Transverse colon (tissue), 4 donors: ENCODE data around the gene TMEM107. TPM values are rescaled to one million over a fixed set of nuclear protein-coding genes. Genes with fewer than 3 reads are reported as not detected.

Experiments used
- DNase-seq: peaks from one replicate; pipeline ENCODE4 v3.0.0-alpha.2; 2019
- H3K27ac ChIP-seq, 4 donors: fragments of 200-600 bp; sonication (generic); 2 replicates each; pipeline ENCODE4 v1.5.1; 2016 to 2018; ENCODE audit warnings: inconsistent platforms in 4 of 4
- H3K27me3 ChIP-seq: fragments of 200-600 bp; sonication (generic); 2 replicates; pipeline ENCODE4 v1.5.1; 2017; ENCODE audit warnings: inconsistent platforms
- H3K36me3 ChIP-seq, 4 donors: fragments of 200-600 bp; sonication (generic); 2 replicates each; pipeline ENCODE4 v1.5.1; 2017 to 2019; ENCODE audit warnings: inconsistent platforms in 4 of 4
- H3K4me1 ChIP-seq, 4 donors: fragments of 200-600 bp; sonication (generic); 2 replicates each; pipeline ENCODE4 v1.5.1; 2017 to 2020; ENCODE audit warnings: inconsistent platforms in 4 of 4
- H3K4me3 ChIP-seq, 4 donors: fragments of 200-600 bp; sonication (generic); 1 replicate in 1 of 4; 2 replicates in 3 of 4; pipeline versions ENCODE4 v1.5.1 to v1.6.1; 2017 to 2019; ENCODE audit warnings: inconsistent platforms in 4 of 4
- H3K9me3 ChIP-seq, 2 donors: fragments of 200-600 bp; sonication (generic); 2 replicates each; pipeline ENCODE4 v1.5.1; 2017 to 2019; ENCODE audit warnings: inconsistent platforms in 2 of 2
- EP300 ChIP-seq: sonication (generic); formaldehyde crosslinking; IDR thresholded peaks from one replicate; pipeline ENCODE4 v1.6.1; 2017; ENCODE audit warnings: antibody characterized with exemption, low read depth
- POLR2A ChIP-seq: fragments of 450-650 bp; IDR thresholded peaks from one replicate; pipeline ENCODE4 v1.6.1; 2016; ENCODE audit warnings: antibody characterized with exemption, mild to moderate bottlenecking, moderate library complexity
- POLR2AphosphoS5 ChIP-seq, 3 donors: sonication (generic); formaldehyde crosslinking; IDR thresholded peaks; one replicate each; pipeline ENCODE4 v1.6.1; 2016; ENCODE audit warnings: antibody characterized with exemption in 3 of 3
- WGBS, 2 donors: methylation state at CpG; one replicate each; pipeline ENCODE4 v1.1.5; 2018; ENCODE audit warnings: low coverage in 1 of 2; 5-methylcytosine and 5-hydroxymethylcytosine counted together
- in situ Hi-C, 4 donors: fragments of 200-750 bp; cut with MboI; loops; one replicate each; pipeline versions ENCODE4 v1.15.0 to v1.15.1; 2017; ENCODE audit warnings: low sequenced_read_pairs in 3 of 4, low pct_ligation_motif_present in 1 of 4, low pct_unique_long_range_greater_than_20kb in 1 of 4
- intact Hi-C: fragments of 100-400 bp; cut with DNase I; formaldehyde crosslinking; loops from one replicate; pipeline ENCODE4 v1.15.1; 2023; ENCODE audit warnings: low total_unique reads
- total RNA-seq, 4 donors: library from RNA; depleted of rRNA; stranded (reverse); fragments of >200 nt; gene quantifications; one replicate each; pipeline ENCODE4 v1.1.0, GENCODE V29; 2016
- TF ChIP-seq, protein P1 (sequence below), 5 experiments: fragments of 200-600 bp in 3 of 5; fragments of 450-650 bp in 2 of 5; sonication (generic) in 3 of 5; IDR thresholded peaks; 1 replicate in 2 of 5; 2 replicates in 3 of 5; pipeline ENCODE4 v1.5.1; 2016 to 2017; ENCODE audit warnings: antibody characterized with exemption in 5 of 5, inconsistent platforms in 3 of 5, mild to moderate bottlenecking in 2 of 5, moderate library complexity in 1 of 5

Gene TMEM107
- total RNA-seq, 4 donors from 2014 or later = 1.5 to 74.6 (median 18.3) TPM

DNA sequence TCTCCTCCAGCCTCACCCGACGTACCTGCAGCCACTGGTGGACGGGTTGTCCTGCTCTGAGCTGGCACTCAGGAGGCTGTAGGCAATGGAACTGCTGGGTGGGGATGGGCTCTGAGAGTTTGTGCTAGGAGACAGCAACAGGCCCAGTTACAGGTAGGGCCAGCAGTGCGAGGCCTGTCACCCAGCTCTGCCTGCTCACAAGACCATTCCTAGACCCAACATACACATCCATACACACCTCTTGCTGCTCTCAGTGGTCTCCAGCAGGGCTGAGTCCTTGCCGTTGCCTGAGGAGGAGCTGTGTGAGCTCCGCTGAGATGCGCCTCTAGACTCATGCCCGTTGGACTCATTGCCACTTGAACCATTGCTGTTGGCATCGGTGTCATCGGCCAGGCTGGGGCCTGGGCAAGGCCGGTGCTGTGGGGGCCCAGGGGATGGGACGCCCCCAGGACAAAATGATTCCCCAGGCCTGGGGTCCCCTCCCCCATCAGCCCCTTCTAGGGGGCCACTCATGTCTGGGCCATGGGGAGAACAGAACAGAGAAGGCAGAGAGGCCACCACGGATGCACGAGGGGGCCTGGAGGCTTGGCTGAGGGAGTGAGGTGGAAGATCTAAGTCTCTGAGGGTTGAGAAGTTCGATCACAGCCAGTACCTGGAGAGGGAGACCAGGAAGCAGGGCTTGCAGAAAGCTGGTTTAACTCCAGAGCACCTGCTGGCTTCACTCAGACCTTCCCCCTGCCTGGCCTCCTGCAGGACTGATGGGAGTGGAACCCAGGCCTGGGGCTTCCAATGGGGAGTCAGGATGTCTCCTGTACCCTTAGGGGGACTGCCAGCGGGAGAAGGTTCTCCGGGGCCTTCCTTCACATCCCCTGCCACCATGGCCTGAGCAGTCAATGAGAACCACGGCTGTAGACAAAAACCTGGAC is 25.7 kb downstream of the TMEM107 start:
- H3K27me3 ChIP-seq = no peaks in the 10 kb centered on the region
- in situ Hi-C loops (no loop called here), intact Hi-C loops (no loop called here)
- WGBS, 2 donors = 73% methylated on average over 17 of the region's 18 CpGs; no CpG with 5 or more reads in 1 of the 2 donors
- H3K9me3 ChIP-seq = no peaks in the 10 kb centered on the region
- no peak for TF ChIP-seq POLR2A
- TF ChIP-seq POLR2AphosphoS5 (IDR thresholded peaks at IDR 0.05) = no peak
- TF ChIP-seq, protein P1, sequence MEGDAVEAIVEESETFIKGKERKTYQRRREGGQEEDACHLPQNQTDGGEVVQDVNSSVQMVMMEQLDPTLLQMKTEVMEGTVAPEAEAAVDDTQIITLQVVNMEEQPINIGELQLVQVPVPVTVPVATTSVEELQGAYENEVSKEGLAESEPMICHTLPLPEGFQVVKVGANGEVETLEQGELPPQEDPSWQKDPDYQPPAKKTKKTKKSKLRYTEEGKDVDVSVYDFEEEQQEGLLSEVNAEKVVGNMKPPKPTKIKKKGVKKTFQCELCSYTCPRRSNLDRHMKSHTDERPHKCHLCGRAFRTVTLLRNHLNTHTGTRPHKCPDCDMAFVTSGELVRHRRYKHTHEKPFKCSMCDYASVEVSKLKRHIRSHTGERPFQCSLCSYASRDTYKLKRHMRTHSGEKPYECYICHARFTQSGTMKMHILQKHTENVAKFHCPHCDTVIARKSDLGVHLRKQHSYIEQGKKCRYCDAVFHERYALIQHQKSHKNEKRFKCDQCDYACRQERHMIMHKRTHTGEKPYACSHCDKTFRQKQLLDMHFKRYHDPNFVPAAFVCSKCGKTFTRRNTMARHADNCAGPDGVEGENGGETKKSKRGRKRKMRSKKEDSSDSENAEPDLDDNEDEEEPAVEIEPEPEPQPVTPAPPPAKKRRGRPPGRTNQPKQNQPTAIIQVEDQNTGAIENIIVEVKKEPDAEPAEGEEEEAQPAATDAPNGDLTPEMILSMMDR (IDR thresholded peaks at IDR 0.05) = no peak
- no peak for TF ChIP-seq EP300
- peaks cover 0 to 51% (median 33%) of the 10 kb centered on the region in 4 donors for H3K36me3 ChIP-seq
- H3K4me3 ChIP-seq = peak overlapping the region in 3 of 4 donors; percentile 46 to 92 (median 49)
- peaks cover 10 to 43% (median 35%) of the 10 kb centered on the region in 4 donors for H3K4me1 ChIP-seq
- no peak for DNase-seq
- H3K27ac ChIP-seq = peak overlapping the region; percentile 95 to 100 (median 99)

DNA sequence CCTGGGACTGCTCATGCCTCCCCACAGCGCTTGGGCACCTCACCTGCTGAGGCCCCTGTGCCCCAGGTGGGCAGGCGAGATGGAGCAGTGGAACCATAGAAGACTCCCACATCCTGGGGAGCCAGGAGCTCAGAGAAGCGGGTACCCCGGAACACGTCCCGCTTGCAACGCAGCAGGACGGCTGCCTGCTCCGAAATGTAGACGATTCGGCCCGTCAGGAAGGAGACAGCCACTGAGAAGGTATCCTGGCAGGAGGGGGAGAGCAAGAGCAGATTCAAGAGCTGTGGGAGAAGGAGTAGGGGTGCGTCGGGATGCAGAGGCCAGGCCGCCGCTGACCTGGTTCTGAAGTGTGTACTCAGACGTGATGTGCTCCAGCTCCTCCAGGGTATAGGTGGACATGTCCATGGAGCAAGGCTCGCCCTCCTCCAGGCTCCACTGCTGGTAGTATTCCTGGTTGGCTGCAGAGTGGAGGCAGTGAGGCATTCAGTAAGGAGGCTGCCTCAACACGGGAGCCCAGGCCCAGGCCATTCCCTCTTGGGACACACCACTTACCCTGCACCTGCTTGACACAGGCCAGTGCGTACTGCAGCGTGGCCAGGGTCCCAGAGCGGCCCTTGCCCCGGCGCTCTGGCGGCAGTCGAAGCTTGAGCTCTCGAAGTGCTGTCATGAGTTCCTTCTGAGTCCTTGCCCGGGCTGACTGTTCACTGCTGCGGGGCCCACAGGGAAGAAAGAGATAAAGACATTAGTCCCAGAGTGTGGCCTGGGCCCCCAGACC is 26.6 kb downstream of the TMEM107 start:
- no peak overlapping the region for H3K4me3 ChIP-seq
- H3K4me1 ChIP-seq = peaks cover 10 to 39% (median 32%) of the 10 kb centered on the region in 4 donors
- peak in 1 of 3 donors; percentile 4 for TF ChIP-seq POLR2AphosphoS5 (IDR thresholded peaks at IDR 0.05)
- TF ChIP-seq, protein P1 (IDR thresholded peaks at IDR 0.05) = no peak
- intact Hi-C loops = no loop called here
- in situ Hi-C loops = loop anchor here in 1 of 4 donors (25.0 kb wide), 1 partner anchor 912 kb away; the partner anchor contains the start of genes DVL2, GABARAP and PHF23
- WGBS, 2 donors = 60 to 92% methylated on average over 1 to 29 of the region's 29 CpGs
- no peaks in the 10 kb centered on the region for H3K9me3 ChIP-seq
- H3K27me3 ChIP-seq = no peaks in the 10 kb centered on the region
- peak overlapping the region; percentile 95 to 100 (median 99) for H3K27ac ChIP-seq
- peaks cover 0 to 60% (median 38%) of the 10 kb centered on the region in 4 donors for H3K36me3 ChIP-seq
- no peak for DNase-seq

DNA sequence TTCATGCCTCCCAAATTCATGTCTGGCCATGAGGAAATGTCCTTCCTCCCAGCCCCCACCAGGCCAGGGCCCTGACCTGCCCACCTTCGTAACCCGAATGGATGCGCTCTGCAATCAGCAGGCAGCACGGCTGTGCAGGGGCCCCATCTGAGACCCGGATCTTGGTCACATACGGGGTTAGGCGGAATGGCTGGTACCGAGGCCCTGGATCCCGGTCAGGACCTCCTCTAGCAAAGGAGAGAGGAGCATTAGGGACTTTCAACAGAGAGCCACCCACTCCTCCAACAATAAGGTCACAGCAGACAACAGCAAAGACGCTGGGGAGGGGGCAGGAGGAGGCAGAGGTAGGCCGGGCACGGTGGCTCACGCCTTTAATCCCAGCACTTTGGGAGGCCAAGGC is 27.6 kb downstream of the TMEM107 start:
- H3K4me1 ChIP-seq = peaks cover 10 to 32% (median 27%) of the 10 kb centered on the region in 4 donors
- in situ Hi-C loops = loop anchor here in 1 of 4 donors (25.0 kb wide), 1 partner anchor 911 kb away; the partner anchor contains the start of genes DVL2, GABARAP and PHF23
- H3K4me3 ChIP-seq = no peak overlapping the region
- intact Hi-C loops = no loop called here
- WGBS, 2 donors = 90% methylated on average over 2 to 13 of the region's 13 CpGs
- no peaks in the 10 kb centered on the region for H3K9me3 ChIP-seq
- H3K27ac ChIP-seq = peak overlapping the region; percentile 21 to 99 (median 51)
- H3K36me3 ChIP-seq = peaks cover 0 to 70% (median 43%) of the 10 kb centered on the region in 4 donors
- no peak for DNase-seq
- no peaks in the 10 kb centered on the region for H3K27me3 ChIP-seq
- TF ChIP-seq, protein P1 (IDR thresholded peaks at IDR 0.05) = no peak
- no peak for TF ChIP-seq POLR2AphosphoS5 (IDR thresholded peaks at IDR 0.05)
- TF ChIP-seq EP300 = no peak
- no peak for TF ChIP-seq POLR2A
